GM12873 (cell line): ENCODE measurements around the gene RUNX1.

Source experiments
- CTCF ChIP-seq: IDR thresholded peaks from 2 replicates; pipeline ENCODE4 v1.5.1; 2012; ENCODE audit warnings: low read depth, mild to moderate bottlenecking, moderate library complexity, low read length, control low read depth; ENCODE audit not compliant: insufficient read depth; ENCODE audit errors: missing control alignments

Gene RUNX1

GRCh38 chr21:34942911-34943310 is 106.2 kb downstream of the RUNX1 start:
- no peak for TF ChIP-seq CTCF

- TF ChIP-seq CTCF = no peak
These were observed 107.9 kb downstream of the RUNX1 start for GRCh38 chr21:34941162-34941561.

- no peak for TF ChIP-seq CTCF
These were observed 109.3 kb downstream of the RUNX1 start for GRCh38 chr21:34939673-34940331.

GRCh38 chr21:34938089-34938764 is 110.9 kb downstream of the RUNX1 start:
- no peak for TF ChIP-seq CTCF

- TF ChIP-seq CTCF = no peak
These were observed 112.1 kb downstream of the RUNX1 start for GRCh38 chr21:34936883-34937563.

GRCh38 chr21:34936371-34936789 is 112.7 kb downstream of the RUNX1 start:
- no peak for TF ChIP-seq CTCF

- no peak for TF ChIP-seq CTCF
These were observed 113.2 kb downstream of the RUNX1 start for GRCh38 chr21:34935898-34936297.
